Small intestine (tissue), 7 donors: ENCODE results near the gene SLC8A1. TPM values are rescaled to one million over a fixed set of nuclear protein-coding genes. Genes with fewer than 3 reads are reported as not detected.

Source experiments
- DNase-seq, 2 donors: peaks; one replicate each; pipeline versions ENCODE4 v3.0.0 to v3.0.0-alpha.2; 2013
- FAIRE-seq: peaks from 2 replicates; lab custom pipeline; 2012; peaks lifted over from hg19 to GRCh38; lab: Jason Lieb, UNC
- H3K27ac ChIP-seq, 3 donors: one replicate each; pipeline ENCODE4 v1.5.1; 2013; ENCODE audit warnings: low read length in 2 of 3, mild to moderate bottlenecking in 2 of 3, control low read depth in 1 of 3, inconsistent platforms in 1 of 3, low read depth in 1 of 3, moderate library complexity in 1 of 3
- H3K27me3 ChIP-seq, 3 donors: one replicate each; pipeline ENCODE4 v1.6.1; 2013; ENCODE audit warnings: low read length in 3 of 3, inconsistent platforms in 1 of 3; ENCODE audit not compliant: control insufficient read depth in 3 of 3, insufficient read depth in 3 of 3
- H3K36me3 ChIP-seq, 3 donors: one replicate each; pipeline ENCODE4 v1.6.1; 2013; ENCODE audit warnings: low read length in 3 of 3, inconsistent platforms in 1 of 3, low read depth in 1 of 3, mild to moderate bottlenecking in 1 of 3, moderate library complexity in 1 of 3; ENCODE audit not compliant: control insufficient read depth in 3 of 3, insufficient read depth in 2 of 3
- H3K4me1 ChIP-seq, 3 donors: one replicate each; pipeline ENCODE4 v1.6.1; 2013; ENCODE audit warnings: low read length in 2 of 3, inconsistent platforms in 1 of 3, low read depth in 1 of 3, mild to moderate bottlenecking in 1 of 3, moderate library complexity in 1 of 3; ENCODE audit not compliant: control insufficient read depth in 3 of 3, insufficient read depth in 2 of 3
- H3K4me3 ChIP-seq, 3 donors: one replicate each; pipeline ENCODE4 v1.5.1; 2013; ENCODE audit warnings: low read length in 3 of 3, control low read depth in 1 of 3, inconsistent platforms in 1 of 3, low read depth in 1 of 3, mild to moderate bottlenecking in 1 of 3, moderate library complexity in 1 of 3
- H3K9me3 ChIP-seq, 2 donors: one replicate each; pipeline ENCODE4 v1.6.1; 2013; ENCODE audit warnings: low read depth in 1 of 2, low read length in 1 of 2; ENCODE audit not compliant: control insufficient read depth in 2 of 2, insufficient read depth in 1 of 2
- WGBS, 3 donors: extraction: QIAGEN DNeasy Blood & Tissue Kit; methylation state at CpG; one replicate each; pipeline ENCODE4 v1.1.7; 2013; 5-methylcytosine and 5-hydroxymethylcytosine counted together
- polyA plus RNA-seq, 4 donors: library from polyadenylated mRNA; stranded (reverse) in 3 of 4; unstranded in 1 of 4; fragments of 200-250 nt in 3 of 4; fragments of 120-200 nt in 1 of 4; gene quantifications; one replicate each; pipeline versions ENCODE4 v1.2.1 to v1.2.3, GENCODE V29; 2013
- donor health status: healthy with polysubstance abuse.
- donor health status: control.
- donor health status: control.
- donor health status: Bipolar disorder and iron deficiency.
- donor health status: healthy.

The SLC8A1 gene
- polyA plus RNA-seq, 4 donors: 0.22 to 5.6 (median 1.9) TPM

DNA sequence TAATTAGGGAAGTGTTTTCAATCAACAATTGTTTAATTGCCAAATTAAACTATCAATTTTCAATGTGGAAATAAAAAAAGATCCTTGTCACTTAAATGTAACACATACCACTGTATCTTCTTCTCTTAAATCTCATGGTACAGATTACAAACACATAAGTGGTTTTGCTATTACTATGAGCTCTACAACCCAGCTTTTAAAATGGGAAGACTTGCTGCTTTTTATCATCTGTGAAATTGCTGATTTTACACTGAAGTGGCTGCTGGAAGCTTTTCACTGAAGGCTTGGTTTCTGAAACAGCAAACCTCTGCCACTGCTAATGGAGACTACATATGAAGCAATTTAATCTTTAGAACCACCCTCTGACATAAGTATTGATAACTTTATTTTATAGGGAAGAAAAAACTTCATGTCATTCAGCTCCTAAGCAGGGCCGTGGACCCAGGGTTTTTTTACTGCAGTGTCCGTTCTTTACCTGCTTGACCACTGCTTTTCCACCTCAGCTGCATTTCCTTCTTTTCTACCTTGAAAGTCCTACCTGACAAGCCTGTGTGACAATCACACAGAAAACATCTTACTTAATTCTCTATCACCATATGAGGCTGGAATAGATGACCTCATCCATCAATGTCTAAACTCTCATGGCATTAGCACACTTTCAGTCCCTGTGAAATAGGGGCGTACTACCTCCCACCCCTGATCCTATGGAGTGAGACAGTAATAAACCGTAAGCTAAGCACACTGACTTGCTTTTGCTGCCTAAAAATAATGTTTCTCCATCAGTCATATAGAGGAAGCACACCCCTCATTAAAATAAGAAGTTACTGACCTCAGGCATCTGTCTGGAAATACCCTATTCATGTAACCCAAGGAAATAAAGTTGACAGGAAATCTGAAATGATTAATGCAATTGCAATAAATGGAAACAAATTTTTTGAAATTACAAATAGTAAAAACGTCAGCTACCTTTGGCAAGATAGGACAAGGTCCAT is 19.2 kb upstream of the SLC8A1 start:
- Histone ChIP-seq H3K4me3 (no peak overlapping the region), H3K36me3 (no peaks in the 10 kb centered on the region), H3K27me3 (no peaks in the 10 kb centered on the region), H3K9me3 (no peaks in the 10 kb centered on the region), H3K4me1 (no peaks in the 10 kb centered on the region), H3K27ac (peak overlapping the region in 1 of 3 donors; percentile 27)
- 66 to 82% (median 73%) methylated on average over 5 of the region's 5 CpGs for WGBS, 3 donors
- FAIRE-seq (no peak), DNase-seq (no peak)

DNA sequence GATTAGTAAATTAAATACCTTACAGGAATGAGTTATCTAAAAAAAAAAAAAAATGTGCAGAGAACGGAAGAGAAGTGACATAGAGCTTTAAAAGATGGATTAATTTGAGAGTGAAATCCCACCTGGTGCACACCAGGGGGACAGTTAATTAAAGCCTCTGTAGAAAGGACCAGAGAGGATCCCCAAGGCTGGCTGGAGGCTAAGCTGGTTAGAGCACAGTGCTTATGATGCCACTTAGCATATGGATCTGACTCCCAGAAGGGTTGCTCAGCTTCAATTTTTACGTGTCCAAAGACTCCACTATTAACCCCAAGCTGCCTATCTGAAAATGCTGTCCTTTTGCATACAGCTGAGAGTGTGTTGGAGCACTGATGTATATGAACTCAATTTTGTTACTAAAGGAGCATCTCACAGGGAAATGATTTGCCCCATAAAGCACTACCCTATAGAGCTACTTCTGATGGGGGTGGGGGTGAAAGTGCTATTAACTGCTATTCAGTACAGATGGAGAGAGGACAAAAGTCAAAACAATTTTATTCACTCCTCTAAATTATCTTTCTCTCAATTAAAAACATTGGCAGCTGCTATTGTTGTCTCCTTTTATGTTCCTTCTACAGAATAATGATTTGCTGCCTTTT is 15.2 kb upstream of the SLC8A1 start:
- no peak for FAIRE-seq
- DNase-seq: no peak
- Histone ChIP-seq H3K27me3 (peaks cover 0 to 2% (median 0%) of the 10 kb centered on the region in 3 donors), H3K4me1 (no peaks in the 10 kb centered on the region), H3K9me3 (no peaks in the 10 kb centered on the region), H3K36me3 (no peaks in the 10 kb centered on the region), H3K4me3 (no peak overlapping the region), H3K27ac (no peak overlapping the region)
- WGBS, 3 donors: 77 to 82% (median 81%) methylated on average over 2 of the region's 2 CpGs

DNA sequence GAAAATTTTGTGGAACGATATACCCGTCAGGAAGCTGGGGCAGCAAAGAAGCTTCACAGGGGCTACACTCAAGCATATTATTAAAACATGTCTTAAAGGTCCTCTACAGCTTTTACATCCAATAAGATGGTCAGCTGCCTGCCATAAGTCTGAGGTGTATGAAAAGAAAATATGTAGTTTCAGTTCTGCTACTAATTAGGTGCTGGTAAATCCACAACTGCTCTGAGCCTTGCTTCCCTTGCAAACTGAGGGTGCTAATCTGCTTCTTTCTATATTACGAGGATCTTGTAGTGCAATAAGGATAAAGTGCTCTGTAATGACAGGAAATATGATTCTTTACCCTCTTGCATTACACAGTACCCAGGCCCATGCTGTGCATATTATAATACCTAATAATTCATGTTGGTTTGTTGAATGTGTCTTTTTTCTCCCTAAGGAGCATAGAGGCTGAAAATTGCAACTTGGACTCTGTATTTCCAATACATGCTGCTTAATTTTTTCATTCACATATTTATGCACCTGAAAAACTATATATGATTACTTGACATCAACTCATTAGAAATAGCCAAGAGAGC is 14.5 kb upstream of the SLC8A1 start:
- no peak for FAIRE-seq
- DNase-seq: no peak
- no peaks in the 10 kb centered on the region for H3K36me3 ChIP-seq

DNA sequence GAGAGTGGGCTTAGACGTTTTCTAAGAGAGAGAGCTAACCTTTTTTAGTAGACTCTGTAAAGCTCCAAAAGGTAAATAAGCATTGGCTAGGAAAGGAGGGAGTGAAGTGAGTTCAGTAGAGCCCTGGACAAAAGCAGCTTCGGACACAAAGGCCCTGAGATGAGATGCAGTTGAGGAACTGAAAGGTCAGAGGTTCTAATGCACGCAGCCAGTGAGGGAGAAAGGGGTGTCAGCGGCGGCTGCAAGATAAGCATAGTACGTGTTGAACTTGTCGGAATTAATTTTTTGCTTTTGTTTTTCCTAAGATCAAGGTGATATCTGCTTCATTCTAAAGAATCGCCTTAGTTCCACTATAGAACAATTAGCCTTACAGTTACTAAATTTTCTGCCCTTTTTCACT is 11.2 kb upstream of the SLC8A1 start:
- no peak for FAIRE-seq
- H3K4me1 ChIP-seq: no peaks in the 10 kb centered on the region
- no peaks in the 10 kb centered on the region for H3K36me3 ChIP-seq
- no peaks in the 10 kb centered on the region for H3K9me3 ChIP-seq
- H3K4me3 ChIP-seq: no peak overlapping the region
- H3K27ac ChIP-seq: no peak overlapping the region
- no peak for DNase-seq
- H3K27me3 ChIP-seq: peaks cover 0 to 2% (median 0%) of the 10 kb centered on the region in 3 donors
- WGBS, 3 donors: 72 to 83% (median 78%) methylated on average over 8 of the region's 8 CpGs

More for the DNA sequence above, 14.5 kb upstream of the SLC8A1 start:
- Histone ChIP-seq H3K4me3 (no peak overlapping the region), H3K9me3 (no peaks in the 10 kb centered on the region), H3K4me1 (no peaks in the 10 kb centered on the region), H3K27me3 (peaks cover 0 to 2% (median 0%) of the 10 kb centered on the region in 3 donors), H3K27ac (no peak overlapping the region)
- WGBS, 3 donors: 94 to 98% (median 96%) methylated on average over 3 of the region's 3 CpGs

DNA sequence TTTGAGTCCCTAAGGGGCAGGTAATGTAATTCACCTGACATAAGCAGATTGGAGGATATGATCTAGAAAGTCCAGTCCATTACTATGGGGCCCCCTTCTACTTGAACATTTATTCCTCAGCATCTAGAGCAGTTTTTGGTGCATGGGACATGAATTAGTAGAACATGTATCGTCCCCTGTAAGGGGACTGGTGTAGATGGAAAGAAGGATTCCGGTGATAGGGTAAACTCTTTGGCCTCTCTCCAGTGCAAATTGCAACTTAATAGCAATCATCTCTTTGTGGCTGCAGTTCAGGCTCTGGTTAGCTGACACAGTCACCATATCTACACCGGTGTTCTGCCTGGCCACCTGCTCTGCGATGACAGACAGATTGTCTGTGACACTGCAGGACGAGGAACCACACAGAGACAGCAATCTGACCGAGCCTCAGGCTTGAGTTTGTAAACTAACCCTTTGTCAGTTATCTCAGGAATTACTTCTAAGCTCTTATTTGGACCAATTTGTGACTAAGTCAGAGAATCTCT is 6.4 kb upstream of the SLC8A1 start:
- H3K4me3 ChIP-seq: no peak overlapping the region
- peaks cover 0 to 6% (median 0%) of the 10 kb centered on the region in 3 donors for H3K27me3 ChIP-seq
- WGBS, 3 donors: 21 to 61% (median 39%) methylated on average over 6 of the region's 6 CpGs
- DNase-seq (no peak), FAIRE-seq (no peak)
- H3K27ac ChIP-seq: no peak overlapping the region
- H3K9me3 ChIP-seq: no peaks in the 10 kb centered on the region
- H3K4me1 ChIP-seq: no peaks in the 10 kb centered on the region
- H3K36me3 ChIP-seq: no peaks in the 10 kb centered on the region

DNA sequence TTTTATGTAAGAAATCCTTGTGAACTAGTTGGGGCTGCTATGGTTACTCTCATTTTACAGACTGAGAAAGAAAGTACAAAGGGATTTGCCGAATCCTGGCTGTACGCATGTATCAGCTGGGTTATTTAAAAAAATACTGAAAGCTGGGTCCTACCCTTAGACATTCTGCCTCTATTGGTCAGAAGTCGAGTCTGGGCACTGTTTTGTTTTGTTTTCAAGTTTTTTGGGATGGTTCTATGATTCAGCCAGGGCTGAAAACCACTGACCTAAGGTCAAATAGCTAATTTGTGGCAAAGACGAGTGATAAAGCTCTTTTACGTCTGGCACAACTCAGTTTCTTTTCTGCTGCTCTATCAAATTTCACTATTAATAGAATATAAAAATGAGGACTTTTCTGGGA is 5.9 kb upstream of the SLC8A1 start:
- DNase-seq (no peak), FAIRE-seq (no peak)
- WGBS, 3 donors: 58 to 67% (median 61%) methylated on average over 5 of the region's 5 CpGs

DNA sequence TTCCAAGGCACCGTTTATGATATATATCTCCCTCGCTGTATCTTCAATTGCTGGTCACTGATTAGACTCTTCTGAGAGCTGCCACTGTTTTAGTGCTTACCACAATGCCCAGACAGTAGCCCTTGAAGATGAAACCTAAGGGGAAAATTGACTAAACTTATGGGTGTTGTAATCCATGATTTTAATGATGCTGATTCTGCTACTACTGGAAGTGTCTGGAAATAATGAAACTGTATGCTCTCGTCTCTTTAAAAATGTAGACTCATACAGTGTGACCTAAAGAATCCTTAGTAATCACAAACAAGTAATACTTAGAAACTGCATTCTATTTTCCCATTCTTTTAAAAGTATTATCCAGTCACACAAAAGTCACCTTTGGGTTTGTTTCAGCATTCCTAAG is 5.5 kb upstream of the SLC8A1 start:
- 55 to 68% (median 56%) methylated on average over 3 of the region's 3 CpGs for WGBS, 3 donors
- Histone ChIP-seq H3K27ac (no peak overlapping the region), H3K36me3 (no peaks in the 10 kb centered on the region), H3K27me3 (peaks cover 0 to 10% (median 3%) of the 10 kb centered on the region in 3 donors), H3K4me3 (no peak overlapping the region), H3K9me3 (no peaks in the 10 kb centered on the region), H3K4me1 (no peaks in the 10 kb centered on the region)
- FAIRE-seq (no peak), DNase-seq (no peak)

More for the DNA sequence above, 5.9 kb upstream of the SLC8A1 start:
- H3K4me1 ChIP-seq: no peaks in the 10 kb centered on the region
- peaks cover 0 to 5% (median 3%) of the 10 kb centered on the region in 3 donors for H3K27me3 ChIP-seq
- H3K4me3 ChIP-seq: no peak overlapping the region
- H3K36me3 ChIP-seq: no peaks in the 10 kb centered on the region
- no peak overlapping the region for H3K27ac ChIP-seq
- no peaks in the 10 kb centered on the region for H3K9me3 ChIP-seq

DNA sequence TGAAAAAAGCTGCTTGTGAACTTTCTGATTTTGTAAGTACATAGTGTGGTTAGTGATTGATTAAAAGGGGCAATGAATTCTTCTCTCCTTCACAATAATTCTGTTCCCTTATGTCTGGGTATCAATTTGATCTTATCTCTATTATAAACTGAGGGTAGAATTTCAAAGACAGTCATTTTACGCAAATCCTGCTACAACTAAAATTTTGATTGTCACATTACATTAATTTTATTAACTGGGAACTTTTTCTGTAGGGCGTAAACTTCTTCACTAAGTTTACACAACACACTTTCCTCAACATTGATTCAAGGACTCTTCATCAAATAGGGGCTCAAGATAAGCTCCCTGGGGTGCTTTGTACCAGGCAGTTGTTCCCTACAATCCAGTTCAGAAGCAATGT is 5.0 kb upstream of the SLC8A1 start:
- H3K4me1 ChIP-seq: no peaks in the 10 kb centered on the region
- H3K9me3 ChIP-seq: no peaks in the 10 kb centered on the region
- H3K27ac ChIP-seq: no peak overlapping the region
- FAIRE-seq (no peak), DNase-seq (no peak)
- peaks cover 0 to 13% (median 3%) of the 10 kb centered on the region in 3 donors for H3K27me3 ChIP-seq
- WGBS, 3 donors: 88 to 91% (median 90%) methylated on average over 2 of the region's 2 CpGs
- H3K36me3 ChIP-seq: no peaks in the 10 kb centered on the region
- no peak overlapping the region for H3K4me3 ChIP-seq
